HFF-Myc (cell line): ENCODE results near the gene SMAD6.

Source experiments
- DNase-seq: peaks from one replicate; pipeline ENCODE4 v3.0.0-alpha.2; 2011; ENCODE audit warnings: low read depth; ENCODE audit errors: extremely low read depth
- H3K4me3 ChIP-seq: replicated peaks from 2 replicates; pipeline ENCODE4 v1.5.1; 2011; ENCODE audit warnings: low read depth, mild to moderate bottlenecking, control low read depth, low read length
- CTCF ChIP-seq: IDR thresholded peaks from 2 replicates; pipeline ENCODE4 v1.5.1; 2012; ENCODE audit warnings: mild to moderate bottlenecking, low read depth, low read length, control low read depth; ENCODE audit errors: missing control alignments

The SMAD6 gene

GRCh38 chr15:66730168-66731021, 28.4 kb downstream of the SMAD6 start:
- no peak for DNase-seq
- no peak for TF ChIP-seq CTCF
- H3K4me3 ChIP-seq: no peak overlapping the region

- no peak for DNase-seq
- TF ChIP-seq CTCF: no peak
- H3K4me3 ChIP-seq: no peak overlapping the region
Observed at GRCh38 chr15:66733976-66734375, 31.9 kb downstream of the SMAD6 start.

- DNase-seq: no peak
- no peak overlapping the region for H3K4me3 ChIP-seq
- TF ChIP-seq CTCF: no peak
Observed at GRCh38 chr15:66734961-66735908, 33.2 kb downstream of the SMAD6 start.

- TF ChIP-seq CTCF: no peak
- no peak overlapping the region for H3K4me3 ChIP-seq
- DNase-seq: no peak
Observed at GRCh38 chr15:66735909-66736305, 33.9 kb downstream of the SMAD6 start.

GRCh38 chr15:66737243-66738010, 35.4 kb downstream of the SMAD6 start:
- no peak for TF ChIP-seq CTCF

GRCh38 chr15:66738116-66738515, 36.1 kb downstream of the SMAD6 start:
- H3K4me3 ChIP-seq: no peak overlapping the region
- no peak for DNase-seq
- no peak for TF ChIP-seq CTCF

More at GRCh38 chr15:66737243-66738010, 35.4 kb downstream of the SMAD6 start:
- no peak overlapping the region for H3K4me3 ChIP-seq
- no peak for DNase-seq
